Lower lobe of right lung (tissue), 2 donors: ENCODE data around the gene SPSB4. TPM values are rescaled to one million over a fixed set of nuclear protein-coding genes. Genes with fewer than 3 reads are reported as not detected.

Experiments used
- ATAC-seq, 2 donors: fragments of 200-7000 bp; cut with Tn5 transposase; one replicate each; pipeline ENCODE4 v1.9.1; 2020 to 2022; ENCODE audit warnings: mild to moderate bottlenecking in 2 of 2, moderate library complexity in 2 of 2
- DNase-seq: peaks from one replicate; pipeline ENCODE4 v3.0.0-alpha.2; 2020
- H3K27ac ChIP-seq: fragments of 200-600 bp; one replicate; pipeline ENCODE4 v1.8.0; 2022
- H3K27me3 ChIP-seq: fragments of 200-600 bp; one replicate; pipeline ENCODE4 v1.8.0; 2022; ENCODE audit warnings: low read depth
- H3K36me3 ChIP-seq: fragments of 200-600 bp; one replicate; pipeline ENCODE4 v1.8.0; 2022; ENCODE audit warnings: mild to moderate bottlenecking
- H3K4me1 ChIP-seq: fragments of 200-600 bp; one replicate; pipeline ENCODE4 v1.8.0; 2022
- H3K4me3 ChIP-seq: fragments of 200-600 bp; one replicate; pipeline ENCODE4 v1.8.0; 2022; ENCODE audit warnings: mild to moderate bottlenecking
- H3K9me3 ChIP-seq: fragments of 200-600 bp; one replicate; pipeline ENCODE4 v1.8.0; 2022
- intact Hi-C: fragments of 100-400 bp; cut with DNase I; formaldehyde crosslinking; loops from one replicate; pipeline ENCODE4 v1.11.0; 2022
- total RNA-seq: library from RNA; stranded (reverse); fragmentation: NEBNext Ultra II Directional; extraction: Animal tissue kit (Norgen Biotek cat#: 25700); gene quantifications from one replicate; pipeline ENCODE4 v1.2.1, GENCODE V29; 2021
- TF ChIP-seq, protein P1 (sequence below): fragments of 200-600 bp; IDR thresholded peaks from one replicate; pipeline ENCODE4 v1.8.0; 2022; ENCODE audit warnings: antibody characterized with exemption, mild to moderate bottlenecking
- donor health status: DM: no; HTN: yes; CAD: no; lungs with severe emphysema.

Gene SPSB4
- total RNA-seq, 1 donor from 2014 or later: 0.80 TPM

DNA sequence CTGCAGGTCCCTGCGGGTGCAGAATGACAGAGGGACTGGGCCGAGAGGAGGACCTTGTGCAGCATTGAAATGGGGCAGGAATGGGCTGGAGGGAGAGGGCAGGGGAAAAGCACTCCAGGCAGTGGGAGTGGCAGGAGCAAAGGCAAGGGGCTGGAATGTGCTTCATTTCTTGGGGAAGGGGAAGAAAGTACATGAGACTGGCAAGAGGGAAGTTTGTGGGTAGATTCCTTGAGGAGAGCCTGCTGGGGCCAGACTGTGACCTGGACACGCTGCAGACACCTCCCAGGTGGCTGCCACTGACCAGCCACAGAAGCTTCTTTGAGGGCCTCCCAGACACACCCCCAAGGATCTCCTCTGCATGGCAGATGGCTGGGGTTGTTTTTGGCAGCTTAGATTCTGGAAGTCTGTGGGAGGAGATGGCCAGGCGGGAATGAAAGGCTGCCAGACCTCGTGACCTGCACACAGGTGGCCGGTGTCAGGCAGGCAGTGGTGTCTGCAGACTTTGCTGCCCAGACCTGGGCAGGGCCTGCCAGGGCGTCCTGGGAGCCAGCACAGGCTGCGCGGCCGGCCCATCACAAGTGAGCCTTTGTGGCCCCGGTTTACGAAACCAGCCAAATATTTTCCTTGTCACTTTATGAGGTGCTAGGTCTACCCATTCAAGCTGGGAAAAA, 53.1 kb downstream of the SPSB4 start:
- Histone ChIP-seq H3K4me3 (no peak overlapping the region), H3K27me3 (no peaks in the 10 kb centered on the region), H3K36me3 (no peaks in the 10 kb centered on the region), H3K4me1 (no peaks in the 10 kb centered on the region), H3K27ac (no peak overlapping the region), H3K9me3 (no peaks in the 10 kb centered on the region)
- TF ChIP-seq, protein P1, sequence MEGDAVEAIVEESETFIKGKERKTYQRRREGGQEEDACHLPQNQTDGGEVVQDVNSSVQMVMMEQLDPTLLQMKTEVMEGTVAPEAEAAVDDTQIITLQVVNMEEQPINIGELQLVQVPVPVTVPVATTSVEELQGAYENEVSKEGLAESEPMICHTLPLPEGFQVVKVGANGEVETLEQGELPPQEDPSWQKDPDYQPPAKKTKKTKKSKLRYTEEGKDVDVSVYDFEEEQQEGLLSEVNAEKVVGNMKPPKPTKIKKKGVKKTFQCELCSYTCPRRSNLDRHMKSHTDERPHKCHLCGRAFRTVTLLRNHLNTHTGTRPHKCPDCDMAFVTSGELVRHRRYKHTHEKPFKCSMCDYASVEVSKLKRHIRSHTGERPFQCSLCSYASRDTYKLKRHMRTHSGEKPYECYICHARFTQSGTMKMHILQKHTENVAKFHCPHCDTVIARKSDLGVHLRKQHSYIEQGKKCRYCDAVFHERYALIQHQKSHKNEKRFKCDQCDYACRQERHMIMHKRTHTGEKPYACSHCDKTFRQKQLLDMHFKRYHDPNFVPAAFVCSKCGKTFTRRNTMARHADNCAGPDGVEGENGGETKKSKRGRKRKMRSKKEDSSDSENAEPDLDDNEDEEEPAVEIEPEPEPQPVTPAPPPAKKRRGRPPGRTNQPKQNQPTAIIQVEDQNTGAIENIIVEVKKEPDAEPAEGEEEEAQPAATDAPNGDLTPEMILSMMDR: no peak
- DNase-seq (peak; percentile 54), ATAC-seq (peak; percentile 46 to 73)
- intact Hi-C loops: loop anchor here (10.0 kb wide), 1 partner anchor 89 kb away; no protein-coding TSS in a partner anchor

DNA sequence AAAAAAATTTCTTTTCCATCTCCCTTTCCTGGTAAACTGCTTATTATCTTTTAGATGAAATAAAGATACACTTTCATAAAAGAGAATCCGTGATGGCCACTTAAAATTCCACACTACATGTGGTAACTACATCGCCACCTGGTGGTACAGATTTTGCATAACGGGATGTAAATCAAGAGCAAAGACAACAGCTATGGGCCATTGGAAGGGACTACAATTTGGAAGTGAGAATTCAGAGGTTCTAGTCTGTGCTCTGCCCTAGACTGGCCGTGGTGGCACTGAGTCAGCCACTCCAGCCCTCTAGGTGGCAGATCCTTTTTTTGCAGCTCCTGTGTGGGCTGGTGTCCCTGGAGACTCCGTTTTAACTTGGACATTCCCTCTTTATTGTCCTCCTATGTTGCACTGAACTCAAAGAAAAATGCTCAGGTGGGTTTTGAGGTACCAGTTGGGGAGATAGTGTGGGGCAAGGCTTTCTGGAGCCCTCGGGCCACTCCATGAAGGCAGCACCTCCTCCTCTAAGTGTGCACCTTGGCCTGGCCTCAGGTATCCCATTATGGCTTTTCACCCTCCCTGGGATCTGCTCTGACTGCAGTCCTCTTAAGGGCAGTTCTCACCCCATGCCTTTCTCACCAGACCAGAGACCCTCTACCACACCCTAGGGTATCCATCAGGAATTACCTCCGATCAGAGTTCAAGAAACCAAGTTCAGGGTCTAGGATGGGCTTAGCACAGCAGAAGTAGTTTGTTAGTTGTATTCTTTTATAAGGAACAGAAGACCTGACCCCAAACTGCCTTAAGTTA, 54.9 kb downstream of the SPSB4 start:
- ATAC-seq (peak; percentile 39 to 66), DNase-seq (no peak)
- Histone ChIP-seq H3K27me3 (no peaks in the 10 kb centered on the region), H3K9me3 (no peaks in the 10 kb centered on the region), H3K36me3 (no peaks in the 10 kb centered on the region), H3K4me3 (no peak overlapping the region), H3K27ac (no peak overlapping the region), H3K4me1 (no peaks in the 10 kb centered on the region)
- TF ChIP-seq, protein P1: peak; percentile 76
- intact Hi-C loops: loop anchor here (10.0 kb wide), 1 partner anchor 91 kb away; no protein-coding TSS in a partner anchor

DNA sequence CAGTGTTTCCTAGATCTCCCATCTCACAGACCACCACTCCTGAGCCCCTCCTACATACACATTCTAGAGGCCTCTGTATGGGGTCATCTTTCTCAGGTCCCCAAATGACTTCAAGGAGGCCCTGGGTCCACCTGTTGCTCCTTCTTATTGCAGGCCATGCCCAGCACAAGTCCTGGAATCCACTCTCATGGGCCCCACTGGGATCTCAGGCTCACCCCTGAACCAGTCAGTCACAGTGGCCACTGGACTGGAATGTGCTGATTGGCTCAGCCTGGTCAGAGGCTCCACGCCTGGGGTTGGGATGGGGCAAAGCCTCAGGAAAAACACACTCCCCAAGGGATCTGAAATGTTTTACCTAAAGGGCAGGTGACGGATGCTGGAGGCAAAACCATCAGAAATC, 55.7 kb downstream of the SPSB4 start:
- no peak for DNase-seq
- Histone ChIP-seq H3K9me3 (no peaks in the 10 kb centered on the region), H3K4me1 (no peaks in the 10 kb centered on the region), H3K4me3 (no peak overlapping the region), H3K36me3 (no peaks in the 10 kb centered on the region), H3K27ac (no peak overlapping the region), H3K27me3 (no peaks in the 10 kb centered on the region)
- intact Hi-C loops: loop anchor here (10.0 kb wide), 1 partner anchor 92 kb away; no protein-coding TSS in a partner anchor
- TF ChIP-seq, protein P1: no peak
- no peak for ATAC-seq

DNA sequence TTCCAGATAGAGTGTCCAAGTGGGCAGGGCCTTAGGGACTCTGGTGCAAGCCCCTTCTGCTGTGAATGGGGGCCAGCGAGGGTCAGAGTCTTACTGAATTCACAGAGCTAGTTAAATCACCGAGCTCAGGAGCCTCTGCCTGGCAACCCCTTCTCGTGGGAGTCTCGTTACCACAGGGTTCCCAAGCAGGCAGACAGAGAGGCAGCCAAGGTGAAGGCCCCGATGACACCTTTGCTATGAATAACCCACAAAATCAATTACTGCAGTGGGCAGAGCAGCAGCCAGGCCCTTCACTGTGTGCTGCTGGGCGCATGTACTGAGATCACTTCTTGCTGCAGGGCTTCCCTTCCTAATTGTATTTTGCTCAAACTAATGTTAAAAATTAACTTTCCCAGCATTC, 56.9 kb downstream of the SPSB4 start:
- DNase-seq (no peak), ATAC-seq (no peak)
- no peaks in the 10 kb centered on the region for H3K4me1 ChIP-seq
- TF ChIP-seq, protein P1: no peak
- no peak overlapping the region for H3K4me3 ChIP-seq
- H3K36me3 ChIP-seq: no peaks in the 10 kb centered on the region
- H3K27me3 ChIP-seq: no peaks in the 10 kb centered on the region
- no peaks in the 10 kb centered on the region for H3K9me3 ChIP-seq
- intact Hi-C loops: loop anchor here (10.0 kb wide), 1 partner anchor 93 kb away; no protein-coding TSS in a partner anchor
- H3K27ac ChIP-seq: no peak overlapping the region

DNA sequence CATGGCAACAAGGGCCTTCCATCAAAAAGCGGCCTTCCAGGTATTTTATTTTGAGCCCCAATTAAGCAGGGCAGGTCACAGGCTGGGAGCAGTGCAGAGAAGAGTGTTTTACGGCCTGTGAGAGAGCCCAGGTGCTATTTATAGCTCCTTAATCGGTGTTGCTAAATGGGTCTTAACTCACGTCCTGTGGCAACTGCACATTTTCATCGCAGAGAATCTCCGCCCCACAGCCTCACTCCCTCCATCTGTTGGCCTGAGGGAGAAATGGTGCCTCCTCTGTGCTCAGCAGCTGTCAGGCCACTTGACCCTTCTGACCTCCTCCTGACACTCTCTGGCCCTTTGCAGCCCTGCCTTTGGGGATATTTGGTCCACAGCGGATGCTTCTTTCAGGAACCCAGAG, 58.6 kb downstream of the SPSB4 start:
- Histone ChIP-seq H3K27me3 (no peaks in the 10 kb centered on the region), H3K4me3 (no peak overlapping the region), H3K4me1 (no peaks in the 10 kb centered on the region), H3K27ac (no peak overlapping the region), H3K9me3 (no peaks in the 10 kb centered on the region), H3K36me3 (no peaks in the 10 kb centered on the region)
- intact Hi-C loops: loop anchor here (10.0 kb wide), 1 partner anchor 95 kb away; no protein-coding TSS in a partner anchor
- ATAC-seq: no peak
- TF ChIP-seq, protein P1: no peak
- no peak for DNase-seq
